GM21390 (cell line): Measurements from ENCODE around the gene MAPRE3.

Experiments used
- ATAC-seq: cut with Tn5 transposase; IDR thresholded peaks from one replicate; pipeline ENCODE4 v1.9.1; 2021; ENCODE audit not compliant: unreplicated experiment

Gene MAPRE3

GRCh38 chr2:27010139-27010538 is 39.7 kb downstream of the MAPRE3 start:
- no peak for ATAC-seq

GRCh38 chr2:27013738-27014137 is 43.3 kb downstream of the MAPRE3 start:
- no peak for ATAC-seq

- no peak for ATAC-seq
Observed at GRCh38 chr2:27014771-27015433, 44.5 kb downstream of the MAPRE3 start.

- ATAC-seq: no peak
Observed at GRCh38 chr2:27016801-27017325, 46.4 kb downstream of the MAPRE3 start.

- ATAC-seq: no peak
Observed at GRCh38 chr2:27018142-27018541, 47.7 kb downstream of the MAPRE3 start.

- ATAC-seq: no peak
Observed at GRCh38 chr2:27019459-27019858, 49.0 kb downstream of the MAPRE3 start.

- ATAC-seq: no peak
Observed at GRCh38 chr2:27019931-27020855, 49.8 kb downstream of the MAPRE3 start.

GRCh38 chr2:27021253-27022049 is 51.0 kb downstream of the MAPRE3 start:
- ATAC-seq: no peak

GRCh38 chr2:27023740-27024139 is 53.3 kb downstream of the MAPRE3 start:
- no peak for ATAC-seq

GRCh38 chr2:27024188-27024587 is 53.8 kb downstream of the MAPRE3 start:
- ATAC-seq: no peak

- no peak for ATAC-seq
Observed at GRCh38 chr2:27024812-27025211, 54.4 kb downstream of the MAPRE3 start.

- ATAC-seq: no peak
Observed at GRCh38 chr2:27025281-27025800, 54.9 kb downstream of the MAPRE3 start.

- no peak for ATAC-seq
Observed at GRCh38 chr2:27025861-27026851, 55.7 kb downstream of the MAPRE3 start.

- no peak for ATAC-seq
Observed at GRCh38 chr2:27027211-27027651, 56.8 kb downstream of the MAPRE3 start.

GRCh38 chr2:27029051-27029450 is 58.6 kb downstream of the MAPRE3 start:
- ATAC-seq: no peak

GRCh38 chr2:27032495-27033252 is 62.2 kb downstream of the MAPRE3 start, which contains the start of gene TMEM214:
TSS of gene TMEM214 (plus strand) at chr2:27032965. CDS start at chr2:27033016, 51 bp downstream.
- peak; percentile 95 for ATAC-seq

- no peak for ATAC-seq
Observed at GRCh38 chr2:27033253-27033852, 62.9 kb downstream of the MAPRE3 start.

GRCh38 chr2:27038012-27038411 is 67.6 kb downstream of the MAPRE3 start:
- ATAC-seq: no peak
